Parathyroid adenoma (tissue), 2 donors: Measurements from ENCODE around the gene XRCC3.

ENCODE experiments used
- H2AFZ ChIP-seq: fragments of 300-600 bp; sonication (generic); one replicate; pipeline ENCODE4 v1.7.0; 2017; ENCODE audit warnings: antibody characterized with exemption, mild to moderate bottlenecking
- H3K27ac ChIP-seq: fragments of 300-600 bp; sonication (generic); one replicate; pipeline ENCODE4 v1.7.0; 2017
- H3K27me3 ChIP-seq: fragments of 300-600 bp; sonication (generic); one replicate; pipeline ENCODE4 v1.7.0; 2017; ENCODE audit warnings: low read length; ENCODE audit not compliant: control insufficient read depth, insufficient read depth
- H3K36me3 ChIP-seq: fragments of 300-600 bp; sonication (generic); one replicate; pipeline ENCODE4 v1.7.0; 2017; ENCODE audit warnings: low read length; ENCODE audit not compliant: control insufficient read depth, insufficient read depth
- H3K4me1 ChIP-seq: fragments of 300-600 bp; sonication (generic); one replicate; pipeline ENCODE4 v1.7.0; 2017; ENCODE audit warnings: control low read depth
- H3K4me2 ChIP-seq: fragments of 300-600 bp; sonication (generic); one replicate; pipeline ENCODE4 v1.7.0; 2017; ENCODE audit warnings: low read length
- H3K4me3 ChIP-seq: fragments of 300-600 bp; sonication (generic); one replicate; pipeline ENCODE4 v1.7.0; 2017; ENCODE audit warnings: low read depth, low read length
- H3K79me2 ChIP-seq: fragments of 300-600 bp; sonication (generic); one replicate; pipeline ENCODE4 v1.7.0; 2017; ENCODE audit warnings: control low read depth
- H3K9ac ChIP-seq: fragments of 300-600 bp; sonication (generic); one replicate; pipeline ENCODE4 v1.7.0; 2017; ENCODE audit warnings: mild to moderate bottlenecking
- H3K9me3 ChIP-seq: fragments of 300-600 bp; sonication (generic); one replicate; pipeline ENCODE4 v1.7.0; 2017; ENCODE audit warnings: low read length; ENCODE audit not compliant: control insufficient read depth
- CTCF ChIP-seq: fragments of 300-600 bp; sonication (generic); IDR thresholded peaks from one replicate; pipeline ENCODE4 v1.7.0; 2017; ENCODE audit warnings: antibody characterized with exemption, mild to moderate bottlenecking
- donor health status: primary hyperparathyroidism.

XRCC3 gene

GRCh38 chr14:103703433-103704385, 11.5 kb downstream of the XRCC3 start:
- no peak for TF ChIP-seq CTCF
- Histone ChIP-seq H2AFZ (no peak overlapping the region), H3K27me3 (no peaks in the 10 kb centered on the region), H3K4me2 (no peak overlapping the region), H3K4me1 (no peaks in the 10 kb centered on the region), H3K36me3 (no peaks in the 10 kb centered on the region), H3K4me3 (no peak overlapping the region), H3K9me3 (no peaks in the 10 kb centered on the region), H3K9ac (no peak overlapping the region), H3K27ac (no peak overlapping the region), H3K79me2 (no peaks in the 10 kb centered on the region)

- Histone ChIP-seq H3K9me3 (no peaks in the 10 kb centered on the region), H3K27me3 (no peaks in the 10 kb centered on the region), H3K9ac (no peak overlapping the region), H3K79me2 (peaks cover 4% of the 10 kb centered on the region), H3K36me3 (no peaks in the 10 kb centered on the region), H3K4me3 (no peak overlapping the region), H2AFZ (no peak overlapping the region), H3K4me1 (no peaks in the 10 kb centered on the region), H3K27ac (no peak overlapping the region), H3K4me2 (no peak overlapping the region)
- no peak for TF ChIP-seq CTCF
Measured at GRCh38 chr14:103702497-103703432, 12.5 kb downstream of the XRCC3 start.

GRCh38 chr14:103702095-103702494, 13.2 kb downstream of the XRCC3 start:
- H3K4me2 ChIP-seq = no peak overlapping the region
- H2AFZ ChIP-seq = no peak overlapping the region
- no peak overlapping the region for H3K27ac ChIP-seq
- no peak for TF ChIP-seq CTCF
- H3K27me3 ChIP-seq = no peaks in the 10 kb centered on the region
- no peaks in the 10 kb centered on the region for H3K36me3 ChIP-seq
- H3K4me3 ChIP-seq = no peak overlapping the region
- H3K79me2 ChIP-seq = peaks cover 6% of the 10 kb centered on the region
- no peaks in the 10 kb centered on the region for H3K4me1 ChIP-seq
- H3K9me3 ChIP-seq = no peaks in the 10 kb centered on the region
- no peak overlapping the region for H3K9ac ChIP-seq

- H3K9ac ChIP-seq = no peak overlapping the region
- H3K27ac ChIP-seq = no peak overlapping the region
- no peaks in the 10 kb centered on the region for H3K4me1 ChIP-seq
- no peaks in the 10 kb centered on the region for H3K36me3 ChIP-seq
- H3K27me3 ChIP-seq = no peaks in the 10 kb centered on the region
- no peak for TF ChIP-seq CTCF
- H3K4me2 ChIP-seq = no peak overlapping the region
- no peak overlapping the region for H3K4me3 ChIP-seq
- no peak overlapping the region for H2AFZ ChIP-seq
- H3K79me2 ChIP-seq = peaks cover 6% of the 10 kb centered on the region
- H3K9me3 ChIP-seq = no peaks in the 10 kb centered on the region
Measured at GRCh38 chr14:103700753-103701490, 14.3 kb downstream of the XRCC3 start.
